OCI-M2 (cell line): Measurements from ENCODE around the gene RGL1.

ENCODE experiments used
- DNase-seq: peaks from one replicate; lab custom pipeline; 2025; ENCODE audit not compliant: unreplicated experiment; lab: John Stamatoyannopoulos, UW

The RGL1 gene

GRCh38 chr1:183945428-183946319 is 140.8 kb downstream of the RGL1 start:
- DNase-seq, result no peak

- DNase-seq, result no peak
Measured at GRCh38 chr1:183946320-183946613, 141.3 kb downstream of the RGL1 start.

GRCh38 chr1:183947988-183948387 is 143.1 kb downstream of the RGL1 start:
- no peak for DNase-seq

GRCh38 chr1:183952101-183952500 is 147.2 kb downstream of the RGL1 start:
- no peak for DNase-seq

- no peak for DNase-seq
Measured at GRCh38 chr1:183953031-183953430, 148.1 kb downstream of the RGL1 start.

- DNase-seq, result no peak
Measured at GRCh38 chr1:183954496-183954895, 149.6 kb downstream of the RGL1 start.

GRCh38 chr1:183956559-183957188 is 151.8 kb downstream of the RGL1 start:
- no peak for DNase-seq

- DNase-seq, result no peak
Measured at GRCh38 chr1:183957216-183957830, 152.4 kb downstream of the RGL1 start.

GRCh38 chr1:183958958-183959357 is 154.0 kb downstream of the RGL1 start:
- no peak for DNase-seq

GRCh38 chr1:183961132-183961531 is 156.2 kb downstream of the RGL1 start:
- no peak for DNase-seq

- no peak for DNase-seq
Measured at GRCh38 chr1:183962903-183963302, 158.0 kb downstream of the RGL1 start.

GRCh38 chr1:183965726-183966125 is 160.8 kb downstream of the RGL1 start:
- no peak for DNase-seq

GRCh38 chr1:183966487-183966886 is 161.6 kb downstream of the RGL1 start:
- no peak for DNase-seq

GRCh38 chr1:183967914-183968313 is 163.0 kb downstream of the RGL1 start:
- DNase-seq, result no peak

GRCh38 chr1:183968386-183968785 is 163.5 kb downstream of the RGL1 start:
- no peak for DNase-seq

- no peak for DNase-seq
Measured at GRCh38 chr1:183970516-183971300, 165.8 kb downstream of the RGL1 start.

GRCh38 chr1:183975651-183976050 is 170.7 kb downstream of the RGL1 start:
- no peak for DNase-seq

- DNase-seq, result no peak
Measured at GRCh38 chr1:183977717-183978116, 172.8 kb downstream of the RGL1 start.
